Activated naive CD8-positive, alpha-beta T cell (primary cell): Measurements from ENCODE around the gene DDX51.
"Not testable (repeated sequence)": the region's sequence is repeated elsewhere in the genome, so short reads cannot be mapped to it uniquely, and the experiment has no call there.

Experiments
- H3K27ac Mint-ChIP-seq: one replicate; pipeline ENCODE4 v1.8.0; 2021; ENCODE audit warnings: mixed read lengths
- H3K27me3 Mint-ChIP-seq: one replicate; pipeline ENCODE4 v1.8.0; 2021; ENCODE audit warnings: mixed read lengths
- H3K36me3 Mint-ChIP-seq: one replicate; pipeline ENCODE4 v1.8.0; 2021; ENCODE audit warnings: mixed read lengths
- H3K4me1 Mint-ChIP-seq: one replicate; pipeline ENCODE4 v1.8.0; 2021; ENCODE audit warnings: low read depth, mixed read lengths
- H3K4me3 Mint-ChIP-seq: one replicate; pipeline ENCODE4 v1.8.0; 2021; ENCODE audit warnings: mild to moderate bottlenecking, mixed read lengths
- H3K9me3 Mint-ChIP-seq: one replicate; pipeline ENCODE4 v1.8.0; 2021; ENCODE audit warnings: low read depth, mixed read lengths

DDX51 gene

DNA sequence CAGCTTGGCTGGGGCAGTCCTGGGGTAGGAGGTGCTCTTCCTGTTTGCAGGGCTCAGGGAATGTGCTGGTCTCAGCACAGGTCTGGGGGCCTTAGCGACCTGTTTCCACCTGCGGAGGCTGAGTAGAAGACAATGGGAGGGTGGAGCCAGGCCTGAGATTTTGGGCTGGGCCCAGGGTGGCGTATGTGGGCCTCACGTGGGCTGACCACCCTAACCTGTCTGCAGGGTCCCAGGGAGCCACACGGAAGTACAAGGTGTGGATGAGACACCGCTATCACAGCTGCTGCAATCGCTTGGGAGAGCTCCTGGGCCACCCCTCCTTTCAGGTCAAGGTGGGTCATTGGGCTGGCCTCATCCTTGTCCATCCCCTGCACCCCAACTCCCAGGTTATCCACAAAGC is 1.2 kb upstream of the DDX51 start:
- Mint-ChIP-seq H3K27ac (peak overlapping the region; percentile 81), H3K4me1 (peaks cover 25% of the 10 kb centered on the region), H3K36me3 (peaks cover 2% of the 10 kb centered on the region), H3K9me3 (no peaks in the 10 kb centered on the region), H3K27me3 (no peaks in the 10 kb centered on the region), H3K4me3 (peak overlapping the region; percentile 91)

DNA sequence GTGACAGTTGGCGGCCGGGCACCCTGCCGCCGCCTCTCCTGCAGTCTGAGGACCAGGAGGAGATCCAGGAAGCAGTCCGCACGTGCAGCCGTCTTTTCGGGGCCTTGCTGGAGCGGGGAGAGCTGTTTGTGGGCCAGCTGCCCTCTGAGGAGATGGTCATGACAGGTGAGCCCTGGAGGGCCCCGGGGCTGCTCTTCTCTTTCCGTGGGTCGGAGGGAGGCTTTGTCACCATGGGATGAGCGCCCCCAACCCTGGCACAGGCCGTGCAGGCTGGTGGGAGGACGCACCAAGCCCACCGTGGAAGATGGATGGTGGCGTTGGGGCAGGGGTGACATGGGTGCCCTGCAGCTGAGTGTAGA is 670 bp upstream of the DDX51 start:
- H3K27ac Mint-ChIP-seq = peak overlapping the region; percentile 81
- H3K4me3 Mint-ChIP-seq = peak overlapping the region; percentile 91
- H3K4me1 Mint-ChIP-seq = peaks cover 25% of the 10 kb centered on the region
- H3K36me3 Mint-ChIP-seq = peaks cover 2% of the 10 kb centered on the region
- H3K27me3 Mint-ChIP-seq = no peaks in the 10 kb centered on the region
- H3K9me3 Mint-ChIP-seq = no peaks in the 10 kb centered on the region

DNA sequence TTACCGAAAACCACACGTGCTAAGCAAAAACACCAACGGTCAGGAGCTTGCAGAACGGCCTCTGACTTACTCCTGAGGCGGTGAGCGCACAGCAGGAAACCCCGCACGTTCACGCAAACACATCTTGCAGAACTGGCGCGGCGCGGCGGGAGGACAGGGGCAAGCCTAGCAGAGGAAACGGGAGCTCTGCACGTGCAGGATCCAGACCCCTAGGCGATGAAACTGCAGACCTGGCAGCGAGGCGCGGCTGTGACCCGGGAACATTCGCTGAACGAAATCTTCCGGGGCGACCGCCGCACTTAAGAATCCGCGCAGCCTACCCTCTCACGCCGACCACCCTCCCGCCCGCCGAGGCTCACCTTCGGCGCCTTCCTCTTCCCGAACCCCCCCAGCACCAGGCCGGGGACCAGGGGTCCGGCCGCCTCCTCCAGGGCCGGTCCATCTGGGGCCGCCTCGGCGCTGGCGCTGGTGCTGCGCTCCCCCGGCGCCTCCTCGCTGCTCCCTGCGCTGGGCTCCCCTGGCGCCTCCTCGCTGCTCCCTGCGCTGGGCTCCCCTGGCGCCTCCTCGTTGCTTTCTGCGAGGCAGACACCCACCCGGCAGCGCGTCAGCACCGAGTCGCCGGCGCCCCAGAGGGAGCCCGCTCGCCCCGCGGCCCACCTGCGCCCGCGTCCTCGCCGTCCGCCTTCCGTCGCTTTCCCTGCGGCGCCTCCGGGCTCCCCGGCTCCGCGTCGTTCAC is 615 bp downstream of the DDX51 start:
- Mint-ChIP-seq H3K4me3 (peak overlapping the region; percentile 96), H3K9me3 (no peaks in the 10 kb centered on the region), H3K27ac (peak overlapping the region; percentile 58), H3K4me1 (peaks cover 25% of the 10 kb centered on the region), H3K27me3 (no peaks in the 10 kb centered on the region), H3K36me3 (peaks cover 4% of the 10 kb centered on the region)

DNA sequence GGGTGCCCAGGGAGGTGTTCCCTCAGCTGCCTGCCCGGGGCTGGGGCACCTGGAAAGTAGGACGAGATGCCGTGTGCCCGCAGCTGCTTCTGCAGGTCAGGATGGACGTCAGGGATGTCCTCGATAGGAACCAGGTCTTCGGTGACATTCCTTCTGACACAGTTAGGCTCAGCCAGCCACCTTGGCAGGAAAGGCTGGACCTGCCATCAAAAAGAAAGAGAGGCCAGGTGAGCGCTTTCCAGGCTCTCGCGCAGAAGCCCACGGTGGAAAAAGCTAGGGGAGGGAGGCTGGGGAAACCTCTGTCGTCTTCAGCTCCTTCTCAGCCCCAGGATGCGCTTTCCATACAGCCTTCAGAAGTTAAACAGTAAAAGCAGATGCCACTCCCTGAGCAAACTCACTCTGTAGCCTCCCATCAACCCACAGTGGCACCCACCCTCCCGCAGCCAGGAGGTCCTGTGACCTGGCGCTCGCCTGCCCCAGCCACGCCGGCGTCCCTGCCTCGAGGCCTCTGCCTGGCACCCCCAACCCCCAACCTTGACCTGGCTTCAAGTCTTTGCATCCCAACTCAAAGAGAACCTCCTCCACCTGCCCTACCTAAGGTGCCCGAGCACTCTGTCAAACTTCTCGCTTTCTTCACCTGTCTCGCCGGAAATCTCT is 1.3 kb downstream of the DDX51 start:
- Mint-ChIP-seq H3K36me3 (peaks cover 8% of the 10 kb centered on the region), H3K27ac (peak overlapping the region; percentile 58), H3K27me3 (no peaks in the 10 kb centered on the region), H3K4me1 (peaks cover 25% of the 10 kb centered on the region), H3K4me3 (peak overlapping the region; percentile 96), H3K9me3 (no peaks in the 10 kb centered on the region)

DNA sequence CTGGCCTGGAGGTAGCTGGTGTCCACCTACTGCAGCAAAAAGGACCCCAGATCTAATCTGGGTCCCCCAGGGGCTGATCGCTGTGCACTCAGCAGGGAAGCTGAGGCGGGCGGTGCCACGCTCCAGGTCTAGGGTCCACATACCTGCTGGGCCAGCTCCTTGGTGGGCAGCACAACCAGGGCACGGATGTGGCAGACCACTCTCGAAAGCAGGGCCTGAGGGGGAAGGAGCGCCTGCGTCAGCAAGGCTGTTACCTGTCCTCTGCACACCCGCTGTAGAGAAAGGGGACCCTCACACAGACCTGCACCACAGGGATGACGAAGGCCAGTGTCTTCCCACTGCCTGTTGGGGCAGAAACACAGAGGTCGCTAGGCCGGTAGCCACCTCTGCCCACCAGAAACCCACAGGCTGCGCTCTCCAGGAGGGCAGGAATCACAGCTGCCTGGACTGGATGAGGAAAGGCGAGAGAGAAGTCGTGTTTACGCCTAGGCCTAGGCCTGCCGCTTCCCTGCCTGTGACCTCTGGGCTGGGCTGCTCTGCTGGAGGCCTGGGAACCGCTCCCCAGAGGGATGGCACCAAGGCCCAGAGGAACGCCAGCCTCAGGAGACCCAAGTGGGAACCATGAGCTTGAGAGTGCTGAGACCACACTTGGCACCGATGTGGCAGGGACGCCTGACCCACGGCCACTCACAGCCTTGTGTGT is 2.0 kb downstream of the DDX51 start:
- no peaks in the 10 kb centered on the region for H3K27me3 Mint-ChIP-seq
- peak overlapping the region; percentile 96 for H3K4me3 Mint-ChIP-seq
- H3K36me3 Mint-ChIP-seq = peaks cover 8% of the 10 kb centered on the region
- H3K4me1 Mint-ChIP-seq = peaks cover 25% of the 10 kb centered on the region
- no peak overlapping the region for H3K27ac Mint-ChIP-seq
- no peaks in the 10 kb centered on the region for H3K9me3 Mint-ChIP-seq

DNA sequence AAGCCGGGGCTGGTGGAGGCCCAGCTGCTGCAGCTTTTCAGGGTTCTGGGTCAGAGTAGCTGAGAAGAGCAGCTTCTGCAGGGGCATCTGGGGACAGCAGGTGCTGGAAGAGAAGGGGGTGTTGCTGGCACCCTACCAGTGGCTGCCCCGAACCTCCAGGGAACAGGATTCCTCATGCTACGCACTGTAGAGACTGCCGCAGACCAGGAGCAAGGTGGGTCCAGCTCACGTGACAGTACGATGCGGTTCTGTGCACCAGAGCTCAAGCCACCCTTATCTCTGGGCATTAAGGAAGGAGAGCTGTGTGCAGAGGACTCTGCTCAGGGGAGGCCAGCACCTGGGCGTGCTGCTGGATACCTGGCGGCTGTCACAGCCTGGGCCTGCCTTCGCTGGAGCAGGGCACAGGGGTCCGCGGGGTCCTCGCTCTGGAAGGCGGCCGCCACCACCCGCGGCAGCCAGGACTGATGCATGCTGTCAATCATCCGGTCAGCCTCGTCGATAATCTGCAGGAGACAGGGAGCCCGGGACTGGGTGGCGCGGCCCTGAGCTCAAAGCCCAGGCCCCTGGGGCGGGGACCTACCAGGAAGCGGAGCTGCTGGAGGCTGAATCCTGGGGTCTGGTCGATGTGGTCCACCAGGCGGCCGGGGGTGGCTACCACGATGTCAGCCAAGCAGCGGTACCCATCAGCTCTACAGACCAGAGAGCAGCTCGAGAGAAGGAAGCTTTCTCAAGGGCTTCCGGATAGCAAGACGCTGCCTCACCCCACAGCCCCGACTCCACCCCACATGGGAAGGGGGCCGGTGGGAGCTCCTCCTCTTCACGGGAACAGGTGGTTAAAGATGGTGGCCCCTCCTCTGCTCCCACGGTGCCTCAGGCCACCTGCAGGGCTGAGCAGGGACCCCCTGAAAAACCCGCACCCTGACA is 2.9 kb downstream of the DDX51 start:
- Mint-ChIP-seq H3K4me1 (peaks cover 19% of the 10 kb centered on the region), H3K4me3 (no peak overlapping the region), H3K36me3 (peaks cover 8% of the 10 kb centered on the region), H3K27ac (no peak overlapping the region), H3K27me3 (no peaks in the 10 kb centered on the region), H3K9me3 (no peaks in the 10 kb centered on the region)

DNA sequence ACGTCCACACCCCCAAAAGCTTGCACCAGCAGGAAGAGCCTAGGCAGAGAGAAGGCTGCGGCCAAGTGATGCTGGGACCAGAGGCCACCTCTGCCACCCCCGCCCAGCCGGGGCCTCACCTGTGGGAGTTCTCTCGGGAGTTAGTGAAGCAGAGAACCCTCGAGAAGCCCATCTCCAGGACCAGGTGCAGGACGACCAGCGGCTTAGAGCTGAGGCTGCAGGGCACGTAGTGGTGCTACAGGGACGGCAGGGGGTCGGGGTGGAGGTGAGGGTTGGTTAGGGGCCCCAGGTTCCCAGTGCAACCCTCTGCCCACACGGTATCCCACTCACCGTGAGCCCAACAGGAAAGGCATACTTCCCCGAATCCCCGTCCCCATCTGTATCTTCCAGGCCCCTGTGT is 3.6 kb downstream of the DDX51 start:
- Mint-ChIP-seq H3K27ac (no peak overlapping the region), H3K36me3 (peaks cover 8% of the 10 kb centered on the region), H3K4me3 (no peak overlapping the region), H3K4me1 (peaks cover 12% of the 10 kb centered on the region), H3K27me3 (no peaks in the 10 kb centered on the region), H3K9me3 (no peaks in the 10 kb centered on the region)

DNA sequence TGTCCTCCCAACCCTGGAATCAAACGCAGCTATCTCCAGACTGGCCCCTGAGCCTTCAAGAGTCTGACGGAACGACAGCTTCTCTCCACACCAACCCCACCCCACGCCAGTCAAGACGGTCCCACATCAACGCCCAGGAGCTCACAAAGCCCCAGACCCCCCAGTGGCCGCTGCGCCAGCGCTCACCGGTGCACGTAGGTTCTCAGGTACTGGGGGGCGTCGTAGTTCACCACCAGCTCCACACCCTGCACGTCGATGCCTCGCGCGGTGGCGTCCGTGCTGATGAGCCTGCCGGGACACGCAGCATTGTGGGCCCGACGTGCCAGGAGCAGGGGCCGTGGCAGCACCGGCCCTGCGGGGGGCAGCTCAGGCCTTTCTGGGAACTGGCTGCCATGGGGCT is 4.2 kb downstream of the DDX51 start:
- H3K4me3 Mint-ChIP-seq = no peak overlapping the region
- peaks cover 8% of the 10 kb centered on the region for H3K36me3 Mint-ChIP-seq
- H3K27ac Mint-ChIP-seq = no peak overlapping the region
- H3K9me3 Mint-ChIP-seq = no peaks in the 10 kb centered on the region
- H3K4me1 Mint-ChIP-seq = peaks cover 6% of the 10 kb centered on the region
- no peaks in the 10 kb centered on the region for H3K27me3 Mint-ChIP-seq

DNA sequence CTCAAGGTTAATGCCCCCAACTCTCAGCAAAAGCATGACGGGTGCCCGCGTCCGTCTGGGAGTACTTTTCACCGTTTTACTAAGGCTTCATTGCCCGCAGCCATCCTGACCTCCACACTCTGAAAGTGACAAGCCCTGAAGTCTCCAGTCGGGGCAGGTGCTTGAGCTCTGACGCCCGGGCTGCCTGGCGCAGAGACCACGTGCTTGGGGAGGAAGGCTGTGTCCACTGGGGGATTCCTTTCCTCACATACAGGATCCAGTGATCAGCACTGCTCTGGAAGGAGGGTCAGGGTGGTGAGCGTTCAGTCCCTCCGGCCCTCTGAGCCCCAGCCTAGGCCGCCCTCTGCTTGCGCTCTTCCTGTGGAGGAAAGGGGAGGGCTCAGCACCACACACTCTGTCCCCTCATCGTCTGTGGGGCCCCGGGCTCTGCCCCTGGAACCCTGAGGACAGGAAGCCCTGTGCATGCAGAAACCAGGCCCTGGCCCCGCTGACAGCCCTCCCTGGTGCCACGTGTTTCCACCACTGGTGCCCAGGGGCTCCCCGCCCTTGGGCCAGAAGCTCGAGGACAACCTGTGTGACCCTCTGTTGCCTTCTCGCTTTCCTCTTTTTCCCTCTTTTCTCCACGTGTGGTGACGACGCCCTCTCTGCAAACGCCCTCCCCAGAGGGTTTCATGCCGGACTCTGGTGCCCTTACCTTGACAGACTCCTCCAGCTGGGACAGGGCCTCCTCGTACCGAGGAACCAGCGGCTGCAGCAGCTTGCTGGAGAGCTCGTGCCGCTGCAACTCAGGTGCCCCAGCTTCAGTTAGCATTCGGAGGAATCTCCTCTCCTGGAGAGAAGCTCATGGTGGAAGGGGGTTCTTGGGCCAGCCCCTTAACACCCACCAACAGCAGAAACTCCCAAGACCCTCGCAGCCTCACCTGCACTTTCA is 4.9 kb downstream of the DDX51 start:
- Mint-ChIP-seq H3K27ac (no peak overlapping the region), H3K4me3 (no peak overlapping the region), H3K4me1 (peaks cover 4% of the 10 kb centered on the region), H3K9me3 (no peaks in the 10 kb centered on the region), H3K27me3 (no peaks in the 10 kb centered on the region), H3K36me3 (peaks cover 8% of the 10 kb centered on the region)

DNA sequence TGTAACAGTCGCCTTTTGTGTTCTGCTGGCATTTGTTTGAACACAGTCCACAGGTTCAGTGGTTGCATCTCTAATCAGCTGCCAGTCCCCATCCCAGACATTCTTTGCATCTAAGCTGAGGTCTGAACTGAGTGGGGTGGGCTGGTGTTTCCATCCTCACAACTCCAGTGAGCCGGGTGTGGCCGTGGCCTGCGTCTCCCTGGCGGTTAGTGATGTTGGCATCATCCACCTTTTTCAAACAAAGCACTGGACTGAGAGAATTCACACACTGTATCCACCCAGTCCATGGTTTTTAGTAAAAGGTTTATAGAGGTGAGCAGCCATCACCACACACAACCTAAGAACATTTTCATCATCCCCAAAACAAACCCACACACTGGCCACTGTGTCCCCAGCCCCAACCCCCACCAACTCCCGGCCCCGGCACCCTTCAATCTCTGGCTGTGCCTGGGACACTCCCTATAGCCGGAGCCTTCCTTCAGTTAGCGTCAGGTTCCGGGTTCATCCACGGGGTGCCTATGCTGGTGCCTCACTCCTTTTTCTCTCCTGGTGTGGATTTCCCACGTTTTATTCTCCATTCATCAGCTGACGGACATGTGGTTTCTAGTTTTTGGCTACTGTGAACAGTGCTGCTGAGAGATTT is 6.5 kb downstream of the DDX51 start:
- Mint-ChIP-seq H3K4me1 (no peaks in the 10 kb centered on the region), H3K27me3 (no peaks in the 10 kb centered on the region), H3K9me3 (no peaks in the 10 kb centered on the region), H3K36me3 (peaks cover 5% of the 10 kb centered on the region), H3K4me3 (no peak overlapping the region), H3K27ac (no peak overlapping the region)

DNA sequence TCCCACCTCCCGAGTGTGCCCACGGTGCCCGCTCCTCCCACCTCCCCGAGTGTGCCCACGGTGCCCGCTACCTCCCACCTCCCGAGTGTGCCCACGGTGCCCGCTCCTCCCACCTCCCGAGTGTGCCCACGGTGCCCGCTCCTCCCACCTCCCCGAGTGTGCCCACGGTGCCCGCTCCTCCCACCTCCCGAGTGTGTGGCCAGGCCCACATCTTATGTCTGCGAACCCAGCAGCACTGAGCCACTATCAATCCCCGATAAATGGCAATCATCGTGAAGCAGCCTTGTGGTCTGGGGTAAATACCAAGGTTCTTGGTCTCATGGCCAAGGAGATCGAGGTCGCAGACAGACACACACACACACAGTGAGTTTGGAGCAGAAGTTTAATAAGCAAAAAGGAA is 7.9 kb downstream of the DDX51 start:
- H3K4me1 Mint-ChIP-seq, H3K27me3 Mint-ChIP-seq, H3K4me3 Mint-ChIP-seq, H3K36me3 Mint-ChIP-seq, H3K9me3 Mint-ChIP-seq: not testable (repeated sequence)
- H3K27ac Mint-ChIP-seq = peak overlapping the region; percentile 58

DNA sequence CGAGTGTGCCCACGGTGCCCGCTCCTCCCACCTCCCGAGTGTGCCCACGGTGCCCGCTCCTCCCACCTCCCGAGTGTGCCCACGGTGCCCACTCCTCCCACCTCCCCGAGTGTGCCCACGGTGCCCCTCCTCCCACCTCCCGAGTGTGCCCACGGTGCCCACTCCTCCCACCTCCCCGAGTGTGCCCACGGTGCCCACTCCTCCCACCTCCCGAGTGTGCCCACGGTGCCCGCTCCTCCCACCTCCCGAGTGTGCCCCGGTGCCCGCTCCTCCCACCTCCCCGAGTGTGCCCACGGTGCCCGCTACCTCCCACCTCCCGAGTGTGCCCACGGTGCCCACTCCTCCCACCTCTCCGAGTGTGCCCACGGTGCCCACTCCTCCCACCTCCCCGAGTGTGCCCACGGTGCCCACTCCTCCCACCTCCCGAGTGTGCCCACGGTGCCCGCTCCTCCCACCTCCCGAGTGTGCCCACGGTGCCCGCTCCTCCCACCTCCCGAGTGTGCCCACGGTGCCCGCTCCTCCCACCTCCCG is 9.4 kb downstream of the DDX51 start:
- H3K27ac Mint-ChIP-seq, H3K27me3 Mint-ChIP-seq, H3K4me1 Mint-ChIP-seq, H3K36me3 Mint-ChIP-seq, H3K9me3 Mint-ChIP-seq, H3K4me3 Mint-ChIP-seq: not testable (repeated sequence)

DNA sequence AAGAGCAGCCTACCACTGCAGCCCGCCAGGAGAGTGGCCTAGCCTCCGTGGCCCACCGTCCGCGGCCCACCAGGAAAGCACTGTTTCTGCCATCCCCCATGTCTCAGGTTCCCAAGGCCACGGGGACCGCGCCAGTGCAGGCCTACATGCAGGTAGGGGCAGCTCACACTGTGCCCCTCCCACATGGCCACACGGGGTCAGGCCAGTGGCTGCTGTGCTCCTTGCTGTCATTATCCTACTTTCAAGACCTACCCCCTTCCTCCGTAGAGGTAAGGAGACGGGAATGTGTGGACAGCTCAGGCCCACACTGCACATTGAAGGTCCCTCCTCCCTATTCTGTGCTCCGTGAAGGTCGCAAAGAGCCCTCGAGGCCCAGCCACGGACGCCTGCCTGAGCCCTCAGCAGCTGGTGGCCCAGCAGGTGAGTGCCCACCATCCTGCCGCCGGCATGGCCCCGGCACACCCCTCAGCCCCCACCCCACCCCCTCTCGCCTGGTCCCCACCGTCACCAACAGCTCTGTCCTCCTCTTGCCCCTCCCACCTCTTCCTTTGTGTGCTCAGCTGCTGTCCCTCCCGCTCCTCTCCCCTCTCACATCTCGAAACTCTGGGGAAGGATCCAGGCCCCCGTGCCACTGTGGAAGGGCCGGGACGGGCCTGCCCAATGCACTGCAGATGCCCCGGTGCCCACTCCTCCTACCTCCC is 10.0 kb downstream of the DDX51 start:
- peaks cover 5% of the 10 kb centered on the region for H3K36me3 Mint-ChIP-seq
- peaks cover 4% of the 10 kb centered on the region for H3K9me3 Mint-ChIP-seq
- H3K4me1 Mint-ChIP-seq = no peaks in the 10 kb centered on the region
- H3K27ac Mint-ChIP-seq = no peak overlapping the region
- H3K4me3 Mint-ChIP-seq = no peak overlapping the region
- H3K27me3 Mint-ChIP-seq = no peaks in the 10 kb centered on the region
